H1 (cell line): ENCODE data around the gene KRTAP12-2. TPM values are rescaled to one million over a fixed set of nuclear protein-coding genes. Genes with fewer than 3 reads are reported as not detected.
A peak's percentile ranks its signal among the peaks of the same experiment; 100 is the strongest.

Source experiments
- CTCF ChIA-PET: fragments of 300-600 bp; sonication (Branson Sonifier 250); formaldehyde crosslinking; loops from one replicate; lab custom pipeline; 2021; ENCODE audit not compliant: partially characterized antibody; lab: Charles Lee
- POLR2A ChIA-PET: fragments of 300-600 bp; sonication (Branson Sonifier 250); formaldehyde crosslinking; loops from one replicate; lab custom pipeline; 2021; ENCODE audit warnings: inconsistent platforms; ENCODE audit not compliant: partially characterized antibody; lab: Charles Lee
- DNase-seq, 2 experiments: peaks; one replicate each; pipeline versions ENCODE4 v3.0.0 to v3.0.0-alpha.2; 2010 to 2022; ENCODE audit warnings: low spot score in 2 of 2, low read depth in 1 of 2, mixed read lengths in 1 of 2
- FAIRE-seq: peaks from 2 replicates; lab custom pipeline; 2011; peaks lifted over from hg19 to GRCh38; lab: Jason Lieb, UNC
- H2AFZ ChIP-seq: 2 replicates; pipeline ENCODE4 v1.8.1; 2012; ENCODE audit warnings: low read length, inconsistent platforms
- H2AK5ac ChIP-seq: 2 replicates; pipeline ENCODE4 v1.6.1; 2013; ENCODE audit warnings: low read depth, low read length
- H2BK120ac ChIP-seq: replicated peaks from 2 replicates; pipeline ENCODE3; 2013; ENCODE audit warnings: low read depth, low read length, inconsistent platforms
- H2BK12ac ChIP-seq: 2 replicates; pipeline ENCODE4 v1.6.1; 2013; ENCODE audit warnings: low read depth, low read length
- H2BK15ac ChIP-seq: 2 replicates; pipeline ENCODE4 v1.6.1; 2013; ENCODE audit warnings: low read length
- H2BK20ac ChIP-seq: 2 replicates; pipeline ENCODE4 v1.6.1; 2013; ENCODE audit warnings: low read length
- H2BK5ac ChIP-seq: 2 replicates; pipeline ENCODE4 v1.6.1; 2013; ENCODE audit warnings: low read depth, low read length
- H3K14ac ChIP-seq: 2 replicates; pipeline ENCODE4 v1.6.1; 2013; ENCODE audit warnings: inconsistent platforms; ENCODE audit not compliant: insufficient read length
- H3K18ac ChIP-seq: 2 replicates; pipeline ENCODE4 v1.6.1; 2013; ENCODE audit warnings: low read length; ENCODE audit errors: extremely low read depth
- H3K23ac ChIP-seq: 2 replicates; pipeline ENCODE4 v1.6.1; 2013; ENCODE audit warnings: inconsistent platforms; ENCODE audit not compliant: insufficient read length
- H3K23me2 ChIP-seq: 2 replicates; pipeline ENCODE4 v1.6.1; 2013; ENCODE audit warnings: low read depth, low read length
- H3K27ac ChIP-seq: 2 replicates; pipeline ENCODE4 v1.6.1; 2011; ENCODE audit warnings: low read depth, low read length, inconsistent platforms
- H3K27me3 ChIP-seq, 4 experiments: replicated peaks in 1 of 4; 1 replicate in 1 of 4; 2 replicates in 3 of 4; pipeline versions ENCODE4 v1.6.1 to v1.8.1; 2011 to 2013; ENCODE audit warnings: low read length in 3 of 4, mild to moderate bottlenecking in 3 of 4, inconsistent platforms in 2 of 4, mixed read lengths in 2 of 4, moderate library complexity in 1 of 4; ENCODE audit not compliant: control insufficient read depth in 3 of 4, insufficient read depth in 3 of 4; ENCODE audit errors: extremely low read depth in 1 of 4
- H3K36me3 ChIP-seq, 4 experiments: 2 replicates each; pipeline versions ENCODE4 v1.6.1 to v1.8.1; 2011 to 2013; ENCODE audit warnings: mild to moderate bottlenecking in 4 of 4, low read length in 3 of 4, moderate library complexity in 2 of 4, control low read depth in 1 of 4, inconsistent platforms in 1 of 4; ENCODE audit not compliant: insufficient read depth in 4 of 4, control insufficient read depth in 2 of 4
- H3K4ac ChIP-seq: replicated peaks from 2 replicates; pipeline ENCODE3; 2013; ENCODE audit warnings: low read length, low read depth, mixed read lengths, inconsistent platforms; ENCODE audit not compliant: insufficient read length
- H3K4me1 ChIP-seq, 4 experiments: replicated peaks in 1 of 4; 1 replicate in 1 of 4; 2 replicates in 3 of 4; pipeline versions ENCODE4 v1.6.1 to v1.8.1; 2011 to 2013; ENCODE audit warnings: low read length in 3 of 4, inconsistent platforms in 2 of 4, mixed read lengths in 1 of 4; ENCODE audit not compliant: insufficient read depth in 4 of 4, control insufficient read depth in 3 of 4
- H3K4me2 ChIP-seq, 2 experiments: 2 replicates each; pipeline versions ENCODE4 v1.6.1 to v1.8.1; 2011 to 2013; ENCODE audit warnings: low read depth in 2 of 2, low read length in 2 of 2, control low read depth in 1 of 2, inconsistent platforms in 1 of 2, mild to moderate bottlenecking in 1 of 2; ENCODE audit not compliant: insufficient read depth in 1 of 2
- H3K4me3 ChIP-seq, 4 experiments: fragments of 200-600, 300-600 bp in 1 of 4; sonication (generic), shearing (Covaris generic), sonication (Bioruptor Twin) in 1 of 4; 2 replicates each; pipeline versions ENCODE4 v1.5.1 to v1.8.1; 2011 to 2016; ENCODE audit warnings: low read length in 4 of 4, low read depth in 3 of 4, control low read depth in 2 of 4, inconsistent platforms in 2 of 4, mild to moderate bottlenecking in 2 of 4, mixed read lengths in 1 of 4, moderate library complexity in 1 of 4; ENCODE audit not compliant: insufficient read depth in 2 of 4; ENCODE audit errors: extremely low read depth in 1 of 4
- H3K56ac ChIP-seq: replicated peaks from 2 replicates; pipeline ENCODE3; 2013; ENCODE audit warnings: low read depth, mild to moderate bottlenecking, mixed read lengths, low read length, inconsistent platforms; ENCODE audit not compliant: insufficient read length
- H3K79me1 ChIP-seq: 2 replicates; pipeline ENCODE4 v1.6.1; 2013; ENCODE audit warnings: low read depth, low read length, control low read depth
- H3K79me2 ChIP-seq, 2 experiments: 2 replicates each; pipeline versions ENCODE4 v1.6.1 to v1.8.1; 2012 to 2013; ENCODE audit warnings: low read length in 2 of 2, mild to moderate bottlenecking in 2 of 2, inconsistent platforms in 1 of 2; ENCODE audit not compliant: insufficient read depth in 2 of 2, control insufficient read depth in 1 of 2
- H3K9ac ChIP-seq, 4 experiments: replicated peaks in 1 of 4; 1 replicate in 1 of 4; 2 replicates in 3 of 4; pipeline versions ENCODE4 v1.6.1 to v1.8.1; 2011 to 2013; ENCODE audit warnings: low read depth in 3 of 4, low read length in 3 of 4, control low read depth in 2 of 4, mild to moderate bottlenecking in 2 of 4, moderate library complexity in 2 of 4, inconsistent platforms in 1 of 4; ENCODE audit errors: extremely low read depth in 1 of 4
- H3K9me3 ChIP-seq, 2 experiments: 2 replicates each; pipeline versions ENCODE4 v1.6.1 to v1.8.1; 2012 to 2013; ENCODE audit warnings: mild to moderate bottlenecking in 2 of 2, moderate library complexity in 2 of 2, control low read depth in 1 of 2, inconsistent platforms in 1 of 2, low read depth in 1 of 2, low read length in 1 of 2, mixed read lengths in 1 of 2; ENCODE audit not compliant: insufficient read depth in 2 of 2
- H4K20me1 ChIP-seq, 2 experiments: replicated peaks in 1 of 2; 2 replicates each; pipeline versions ENCODE3 to v1.8.1; 2011 to 2013; ENCODE audit warnings: inconsistent platforms in 2 of 2, low read length in 2 of 2, mild to moderate bottlenecking in 1 of 2; ENCODE audit not compliant: insufficient read depth in 2 of 2, control insufficient read depth in 1 of 2
- H4K5ac ChIP-seq: 2 replicates; pipeline ENCODE4 v1.6.1; 2013; ENCODE audit warnings: low read length, low read depth, mixed read lengths, inconsistent platforms; ENCODE audit not compliant: insufficient read length
- H4K8ac ChIP-seq: 2 replicates; pipeline ENCODE4 v1.8.0; 2013; ENCODE audit warnings: mild to moderate bottlenecking, moderate library complexity, low read length, inconsistent platforms; ENCODE audit not compliant: insufficient read depth; ENCODE audit errors: extremely low read depth
- H4K91ac ChIP-seq: replicated peaks from 2 replicates; pipeline ENCODE3; 2013; ENCODE audit warnings: low read length, mixed read lengths, inconsistent platforms; ENCODE audit not compliant: insufficient read length
- CTBP2 ChIP-seq: IDR thresholded peaks from 2 replicates; pipeline ENCODE4 v1.7.0; 2011; ENCODE audit warnings: borderline replicate concordance, mild to moderate bottlenecking, moderate library complexity, mixed read lengths, low read length; ENCODE audit not compliant: insufficient read depth, insufficient read length
- CTCF ChIP-seq, 3 experiments: IDR thresholded peaks; 1 replicate in 2 of 3; 2 replicates in 1 of 3; pipeline versions ENCODE4 v1.5.1 to v1.6.1; 2011; ENCODE audit warnings: low read length in 3 of 3, mild to moderate bottlenecking in 3 of 3, inconsistent platforms in 2 of 3, low read depth in 1 of 3, moderate library complexity in 1 of 3; ENCODE audit not compliant: insufficient read depth in 1 of 3; ENCODE audit errors: control extremely low read depth in 1 of 3
- EP300 ChIP-seq, 2 experiments: IDR thresholded peaks; 1 replicate in 1 of 2; 2 replicates in 1 of 2; pipeline ENCODE4 v1.6.1; 2011 to 2012; ENCODE audit warnings: low read depth in 2 of 2, low read length in 2 of 2, mild to moderate bottlenecking in 2 of 2, borderline replicate concordance in 1 of 2, inconsistent platforms in 1 of 2, moderate library complexity in 1 of 2
- KDM1A ChIP-seq: fragments of 200-600, 300-600 bp; sonication (generic); IDR thresholded peaks from 2 replicates; pipeline ENCODE4 v1.7.1; 2016; ENCODE audit warnings: mild to moderate bottlenecking, low read length, borderline replicate concordance
- NANOG ChIP-seq: IDR thresholded peaks from 2 replicates; pipeline ENCODE4 v1.6.1; 2011; ENCODE audit warnings: low read length, low read depth, mild to moderate bottlenecking, inconsistent platforms; ENCODE audit not compliant: insufficient read depth, poor library complexity, severe bottlenecking
- RBBP5 ChIP-seq: IDR thresholded peaks from 2 replicates; pipeline ENCODE4 v1.7.1; 2012; ENCODE audit warnings: low read depth, mild to moderate bottlenecking, inconsistent platforms, low read length, moderate library complexity, borderline replicate concordance
- TAF1 ChIP-seq: IDR thresholded peaks from 2 replicates; pipeline ENCODE4 v1.6.1; 2011; ENCODE audit warnings: mild to moderate bottlenecking, low read depth, low read length
- WGBS, 2 experiments: shearing (Covaris generic) in 1 of 2; methylation state at CpG; one replicate each; pipeline versions ENCODE4 v1.1.6 to v1.1.7; 2013 to 2015; ENCODE audit warnings: low lambda C conversion rate in 2 of 2, mixed read lengths in 2 of 2, inconsistent platforms in 1 of 2, low coverage in 1 of 2, missing lambda C conversion rate in 1 of 2; ENCODE audit not compliant: insufficient replicate concordance in 2 of 2, insufficient coverage in 1 of 2, insufficient read length in 1 of 2; ENCODE audit errors: extremely low coverage in 1 of 2, missing lambda C conversion rate in 1 of 2; 5-methylcytosine and 5-hydroxymethylcytosine counted together
- polyA plus RNA-seq, 7 experiments: library from polyadenylated mRNA; depleted of rRNA in 3 of 7; stranded (reverse) in 5 of 7; unstranded in 2 of 7; fragments of >200 nt in 5 of 7; fragments of 200-250 nt in 2 of 7; gene quantifications; 1 replicate in 5 of 7; 2 replicates in 1 of 7; 4 replicates in 1 of 7; pipeline versions ENCODE4 v1.2.1 to v1.2.3, GENCODE V29; 2011 to 2013; ENCODE audit warnings: missing spikeins in 2 of 7, mixed read lengths in 2 of 7
- total RNA-seq: library from RNA; stranded (reverse); fragmentation: NEBNext Ultra II Directional; extraction: Animal tissue kit (Norgen Biotek cat#: 25700); gene quantifications from 2 replicates; pipeline ENCODE4 v1.2.1, GENCODE V29; 2021

Gene KRTAP12-2
- total and polyA plus RNA-seq, 2 of the 8 experiments (the other 6 are each of a cell fraction or from before 2014, with no cell fraction given), result 0.50 TPM; not detected in 1

- POLR2A ChIA-PET, result no interaction called here
- H3K4me3 ChIP-seq, result no peak within 1 kb of the TSS
- no peak within 1 kb of the TSS for H3K23ac ChIP-seq
- no peaks in the 10 kb centered on the region for H3K79me2 ChIP-seq
- WGBS, 2 experiments, result 91% methylated on average over 26 of the region's 26 CpGs; no CpG with 5 or more reads in 1 of the 2 experiments
- no peaks in the 10 kb centered on the region for H4K20me1 ChIP-seq
- CTCF ChIA-PET, result interaction anchor here (0.5 to 0.9 kb wide), 2 partner anchors 61 to 271 kb away, joined by 3 read pairs; no protein-coding TSS in a partner anchor
- no peak within 1 kb of the TSS for H3K27ac ChIP-seq
- no peaks in the 10 kb centered on the region for H3K23me2 ChIP-seq
- no peak within 1 kb of the TSS for H3K4ac ChIP-seq
- H3K36me3 ChIP-seq, result no peaks in the 10 kb centered on the region
- peaks cover 0 to 4% of the 10 kb centered on the region in 2 experiments; a peak in 2 of 4 replicates for H3K9me3 ChIP-seq
- H4K8ac ChIP-seq, result no peak within 1 kb of the TSS
- no peak within 1 kb of the TSS for H2AFZ ChIP-seq
- H2AK5ac ChIP-seq, result peak within 1 kb of the TSS; percentile 82; the same call in 1 of the 2 replicates
- H3K56ac ChIP-seq, result no peak within 1 kb of the TSS
- FAIRE-seq (no peak), DNase-seq (no peak)
- H3K27me3 ChIP-seq, result peaks cover 0 to 2% (median 0%) of the 10 kb centered on the region in 4 experiments; a peak in 1 of 7 replicates
- peak within 1 kb of the TSS; percentile 92 for H2BK12ac ChIP-seq
- H3K14ac ChIP-seq, result no peak within 1 kb of the TSS
- H2BK15ac ChIP-seq, result peak within 1 kb of the TSS; percentile 98; the same call in 1 of the 2 replicates
- peaks cover 0 to 9% (median 3%) of the 10 kb centered on the region in 4 experiments; a peak in 5 of 7 replicates for H3K4me1 ChIP-seq
- H2BK5ac ChIP-seq, result peak within 1 kb of the TSS; percentile 82; the same call in 1 of the 2 replicates
- H4K91ac ChIP-seq, result peak within 1 kb of the TSS; percentile 49
- H3K9ac ChIP-seq, result no peak within 1 kb of the TSS; a peak in 1 of 7 replicates
- peak within 1 kb of the TSS; percentile 17; the same call in 1 of the 2 replicates for H3K18ac ChIP-seq
- no peak within 1 kb of the TSS for H3K4me2 ChIP-seq
- H3K79me1 ChIP-seq, result no peaks in the 10 kb centered on the region
- no peak within 1 kb of the TSS for H4K5ac ChIP-seq
- H2BK120ac ChIP-seq, result no peak within 1 kb of the TSS
- H2BK20ac ChIP-seq, result no peak within 1 kb of the TSS; the same call in 1 of the 2 replicates
- no peak for TF ChIP-seq RBBP5
- no peak for TF ChIP-seq CTCF (IDR thresholded peaks at IDR 0.05; ENCODE audit: control extremely low read depth in 1 of 3, insufficient read depth in 1 of 3, low read depth in 1 of 3, low read length in 3 of 3)
- TF ChIP-seq CTBP2, result no peak
- no peak for TF ChIP-seq NANOG
- TF ChIP-seq EP300 (IDR thresholded peaks at IDR 0.05; ENCODE audit: borderline replicate concordance in 1 of 2, low read depth in 2 of 2, low read length in 2 of 2), result no peak
- TF ChIP-seq TAF1, result no peak
- TF ChIP-seq KDM1A, result no peak
Observed at GRCh38 chr21:44657635-44658540, 8.8 kb downstream of the KRTAP12-2 start, which contains the start of gene KRTAP12-3. KRTAP12-3 (plus strand) TSS chr21:44657932; CDS start chr21:44657980, 48 bp downstream.
